C4-2B (cell line): ENCODE data around the gene DLG1.

Experiments
- H3K27ac ChIP-seq: fragments of 450-650 bp; 2 replicates; pipeline ENCODE4 v1.5.1; 2017
- ZFX ChIP-seq: fragments of 450-650 bp; IDR thresholded peaks from 2 replicates; pipeline ENCODE4 v1.6.1; 2017
- TF ChIP-seq, protein P1 (sequence below): fragments of 450-650 bp; conservative IDR thresholded peaks from 2 replicates; pipeline ENCODE4 v1.5.1; 2017; ENCODE audit warnings: mild to moderate bottlenecking

DLG1 gene

DNA sequence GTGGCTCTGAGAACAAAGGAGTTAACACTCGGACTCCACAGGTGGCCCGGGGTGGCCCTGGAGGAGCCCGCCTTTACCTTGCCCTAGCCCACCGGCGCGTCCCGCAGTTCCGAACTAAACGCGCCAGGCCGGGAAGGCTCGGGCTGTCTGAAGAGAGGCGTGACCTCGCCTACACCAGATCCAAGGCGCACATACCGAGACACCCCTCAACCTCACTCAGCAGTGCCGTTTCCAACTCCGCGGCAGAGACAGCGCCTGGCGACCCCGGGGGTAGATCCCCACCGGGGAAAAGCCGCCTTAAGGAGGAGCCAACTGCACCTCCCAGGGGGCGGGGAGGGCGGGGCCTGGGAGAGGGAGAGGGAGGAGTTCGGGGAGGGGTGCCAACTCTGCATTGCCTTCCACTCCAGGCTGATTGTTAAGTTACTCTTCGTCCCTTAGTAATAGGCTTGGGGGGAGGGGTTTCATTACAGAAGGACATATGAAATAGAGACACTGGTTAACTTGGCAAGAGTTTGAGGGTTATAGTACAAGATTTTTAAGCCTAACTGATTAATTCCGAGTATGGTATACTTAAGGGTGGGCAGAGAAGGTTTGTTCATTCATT lies at the start of gene DLG1:
DLG1 (minus strand) TSS at position 272 of the 604 bp plus-strand sequence. CDS start 1,408 bp downstream, outside the sequence.
- H3K27ac ChIP-seq, result peak within 1 kb of the TSS; percentile 91
- TF ChIP-seq, protein P1, sequence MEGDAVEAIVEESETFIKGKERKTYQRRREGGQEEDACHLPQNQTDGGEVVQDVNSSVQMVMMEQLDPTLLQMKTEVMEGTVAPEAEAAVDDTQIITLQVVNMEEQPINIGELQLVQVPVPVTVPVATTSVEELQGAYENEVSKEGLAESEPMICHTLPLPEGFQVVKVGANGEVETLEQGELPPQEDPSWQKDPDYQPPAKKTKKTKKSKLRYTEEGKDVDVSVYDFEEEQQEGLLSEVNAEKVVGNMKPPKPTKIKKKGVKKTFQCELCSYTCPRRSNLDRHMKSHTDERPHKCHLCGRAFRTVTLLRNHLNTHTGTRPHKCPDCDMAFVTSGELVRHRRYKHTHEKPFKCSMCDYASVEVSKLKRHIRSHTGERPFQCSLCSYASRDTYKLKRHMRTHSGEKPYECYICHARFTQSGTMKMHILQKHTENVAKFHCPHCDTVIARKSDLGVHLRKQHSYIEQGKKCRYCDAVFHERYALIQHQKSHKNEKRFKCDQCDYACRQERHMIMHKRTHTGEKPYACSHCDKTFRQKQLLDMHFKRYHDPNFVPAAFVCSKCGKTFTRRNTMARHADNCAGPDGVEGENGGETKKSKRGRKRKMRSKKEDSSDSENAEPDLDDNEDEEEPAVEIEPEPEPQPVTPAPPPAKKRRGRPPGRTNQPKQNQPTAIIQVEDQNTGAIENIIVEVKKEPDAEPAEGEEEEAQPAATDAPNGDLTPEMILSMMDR, result no peak
- TF ChIP-seq ZFX, result no peak

DNA sequence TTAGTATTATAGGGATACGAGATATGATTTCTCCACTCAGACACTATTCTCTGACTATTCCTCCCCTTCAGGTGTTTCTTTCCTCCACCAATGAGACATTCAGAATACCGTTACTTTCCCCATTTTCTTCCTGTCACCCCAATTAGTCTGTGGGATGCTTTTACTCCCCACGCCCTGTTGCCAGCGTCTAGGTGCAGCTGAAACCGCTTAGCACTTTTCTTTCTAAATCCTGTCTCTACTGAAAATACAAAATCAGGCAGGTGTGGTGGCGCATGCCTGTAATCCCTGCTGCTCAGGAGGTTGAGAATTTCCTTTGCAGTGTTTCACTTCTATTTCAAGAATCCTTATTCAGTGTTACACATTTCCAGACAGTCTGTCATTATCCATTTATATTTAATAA lies 49.6 kb upstream of the DLG1 start:
- H3K27ac ChIP-seq, result no peak overlapping the region
- TF ChIP-seq ZFX, result no peak
- TF ChIP-seq, protein P1, result no peak

DNA sequence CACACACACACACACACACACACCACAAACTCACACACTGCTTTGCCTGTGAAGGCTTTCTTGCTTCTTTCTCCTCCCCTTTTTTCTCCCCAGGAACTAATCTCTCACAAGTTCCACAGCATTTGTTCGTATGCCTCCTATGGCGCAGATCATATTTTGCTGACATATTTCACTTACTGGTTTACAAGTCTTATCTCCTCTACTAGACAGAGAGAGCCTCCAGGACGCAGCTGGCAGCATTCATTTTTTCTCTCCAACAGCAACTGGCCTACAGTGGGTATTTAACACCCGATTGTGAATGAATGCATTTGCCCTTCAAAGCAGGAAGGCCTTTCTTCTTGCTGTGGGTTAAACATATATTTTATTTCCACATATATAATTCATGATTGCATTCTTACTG lies 47.0 kb upstream of the DLG1 start:
- no peak overlapping the region for H3K27ac ChIP-seq

DNA sequence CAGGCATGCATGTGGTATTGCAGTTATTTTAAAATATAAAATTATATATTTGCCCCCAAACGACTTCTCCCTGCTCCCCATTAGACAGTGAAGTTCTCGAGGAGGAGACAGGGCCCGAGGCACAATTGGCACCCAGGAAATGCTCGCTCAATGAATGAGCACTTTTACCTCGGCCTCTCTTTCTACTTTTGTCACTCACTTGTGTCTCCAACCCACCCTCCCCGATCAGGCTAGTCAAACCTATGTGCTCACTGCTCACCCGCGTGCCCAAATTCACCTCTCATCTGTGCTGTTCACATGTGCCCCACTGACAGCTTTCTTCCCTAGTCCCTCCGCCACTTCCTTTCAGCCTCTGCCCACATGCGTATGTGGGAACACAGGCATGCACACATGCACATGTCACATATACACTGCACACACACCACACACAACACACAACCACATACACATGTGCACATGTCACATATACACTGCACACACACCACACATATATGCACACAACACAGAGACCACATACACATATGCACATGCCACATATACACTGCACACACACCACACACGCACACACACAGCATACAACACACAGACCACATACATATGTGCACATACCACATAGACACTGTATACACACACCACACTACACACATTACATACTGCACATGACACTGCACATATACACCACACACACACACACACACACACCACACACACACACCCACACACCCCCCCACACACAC lies 46.3 kb upstream of the DLG1 start:
- TF ChIP-seq, protein P1, result no peak
- TF ChIP-seq ZFX, result no peak
- H3K27ac ChIP-seq, result no peak overlapping the region

More for the DNA sequence above, 47.0 kb upstream of the DLG1 start:
- no peak for TF ChIP-seq ZFX
- TF ChIP-seq, protein P1, result no peak

DNA sequence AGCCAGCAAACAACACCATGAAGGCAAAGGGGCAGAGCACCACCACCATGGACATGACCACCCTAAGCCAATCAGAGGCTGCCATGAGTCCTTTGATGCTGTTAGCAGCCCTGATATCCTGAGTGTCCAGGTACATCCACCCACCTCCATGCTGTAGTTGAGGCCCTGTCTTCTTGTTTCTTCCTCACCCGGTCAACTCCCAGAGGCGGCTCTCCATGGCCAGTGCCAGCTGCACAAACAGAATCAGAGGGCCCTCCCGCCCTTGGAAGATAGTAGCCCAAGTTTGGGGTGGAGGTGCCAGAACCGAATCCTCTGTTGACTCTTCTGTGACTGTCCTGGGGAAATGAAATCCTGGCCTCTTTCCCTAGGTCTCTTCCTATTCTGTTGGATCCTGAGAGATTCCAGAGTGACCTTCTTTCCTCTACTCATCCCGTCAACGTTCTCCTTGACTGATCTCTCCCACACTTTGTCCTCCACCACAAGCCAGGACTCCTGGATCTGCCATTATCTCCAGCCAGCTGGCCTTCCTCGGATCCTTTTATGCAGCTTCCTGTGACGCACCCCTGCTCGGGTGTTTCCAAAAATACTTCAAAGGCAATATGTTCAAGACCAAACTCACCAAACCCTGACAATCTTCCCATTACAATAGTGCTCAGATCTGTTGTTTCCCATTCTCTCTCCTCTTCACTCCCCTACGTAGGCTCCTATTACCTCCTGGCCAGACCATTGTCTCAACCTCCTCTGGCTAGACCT lies 45.4 kb upstream of the DLG1 start:
- no peak overlapping the region for H3K27ac ChIP-seq
- TF ChIP-seq ZFX, result no peak
- TF ChIP-seq, protein P1, result no peak

DNA sequence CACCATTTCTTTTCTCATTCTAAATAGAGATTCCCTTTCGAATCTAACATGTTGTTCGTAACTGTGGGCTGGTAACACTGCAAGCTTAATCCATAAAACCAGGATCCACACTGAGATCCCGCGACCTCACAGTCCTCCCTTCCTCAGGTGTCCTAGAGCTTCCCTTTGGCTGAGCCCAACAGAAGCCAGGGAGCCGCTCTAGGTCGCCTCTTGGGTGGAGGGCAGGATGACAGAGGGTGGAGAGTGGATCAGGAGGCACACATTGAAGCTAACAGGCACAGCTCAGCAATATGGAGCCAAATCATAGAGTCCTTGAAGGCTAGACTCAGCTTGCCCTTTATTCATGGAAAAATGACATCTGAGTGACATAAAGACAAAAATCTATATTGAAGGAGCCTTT lies 44.7 kb upstream of the DLG1 start:
- TF ChIP-seq, protein P1, result no peak
- no peak for TF ChIP-seq ZFX
- H3K27ac ChIP-seq, result no peak overlapping the region

DNA sequence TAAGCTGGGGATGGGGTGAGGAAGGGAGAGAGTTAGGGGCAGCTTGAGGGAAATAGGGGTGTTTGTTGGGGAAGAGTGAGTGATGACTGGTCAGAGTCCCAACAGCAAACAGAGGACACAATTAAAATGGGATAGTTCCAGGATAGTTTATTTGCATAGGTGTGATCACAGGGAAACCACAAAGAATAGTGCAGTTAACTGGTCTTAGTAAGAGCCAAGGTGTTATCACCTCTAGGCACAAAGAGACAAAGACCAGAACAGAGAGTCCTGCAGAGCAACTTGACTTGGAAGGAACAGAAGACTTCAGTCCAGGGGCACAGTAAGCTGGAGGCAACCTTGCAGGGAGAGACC lies 42.1 kb upstream of the DLG1 start:
- TF ChIP-seq, protein P1, result no peak
- no peak for TF ChIP-seq ZFX
- H3K27ac ChIP-seq, result no peak overlapping the region
